H1 (cell line): ENCODE results near the gene POLDIP2. TPM values are rescaled to one million over a fixed set of nuclear protein-coding genes. Genes with fewer than 3 reads are reported as not detected.

Experiments
- CREB1 ChIP-seq: IDR thresholded peaks from 2 replicates; pipeline ENCODE4 v1.6.1; 2012; ENCODE audit warnings: inconsistent platforms
- EZH2 ChIP-seq: fragments of 200-600 bp; sonication (generic); IDR thresholded peaks from 2 replicates; pipeline ENCODE4 v1.7.1; 2012; ENCODE audit warnings: low read depth, mild to moderate bottlenecking, moderate library complexity, low read length, inconsistent platforms; ENCODE audit not compliant: severe bottlenecking
- PHF8 ChIP-seq: fragments of 200-600 bp; sonication (generic); conservative IDR thresholded peaks from 2 replicates; pipeline ENCODE4 v1.7.1; 2012; ENCODE audit warnings: low read depth, mild to moderate bottlenecking, inconsistent platforms, low read length, moderate library complexity
- RBBP5 ChIP-seq: IDR thresholded peaks from 2 replicates; pipeline ENCODE4 v1.7.1; 2012; ENCODE audit warnings: low read depth, mild to moderate bottlenecking, inconsistent platforms, low read length, moderate library complexity, borderline replicate concordance
- polyA plus RNA-seq, 7 experiments: library from polyadenylated mRNA; depleted of rRNA in 3 of 7; stranded (reverse) in 5 of 7; unstranded in 2 of 7; fragments of >200 nt in 5 of 7; fragments of 200-250 nt in 2 of 7; gene quantifications; 1 replicate in 5 of 7; 2 replicates in 1 of 7; 4 replicates in 1 of 7; pipeline versions ENCODE4 v1.2.1 to v1.2.3, GENCODE V29; 2011 to 2013; ENCODE audit warnings: missing spikeins in 2 of 7, mixed read lengths in 2 of 7
- total RNA-seq: library from RNA; stranded (reverse); fragmentation: NEBNext Ultra II Directional; extraction: Animal tissue kit (Norgen Biotek cat#: 25700); gene quantifications from 2 replicates; pipeline ENCODE4 v1.2.1, GENCODE V29; 2021

Gene POLDIP2
- total and polyA plus RNA-seq, 2 of the 8 experiments (the other 6 are each of a cell fraction or from before 2014, with no cell fraction given), result 74.0 to 76.1 TPM

DNA sequence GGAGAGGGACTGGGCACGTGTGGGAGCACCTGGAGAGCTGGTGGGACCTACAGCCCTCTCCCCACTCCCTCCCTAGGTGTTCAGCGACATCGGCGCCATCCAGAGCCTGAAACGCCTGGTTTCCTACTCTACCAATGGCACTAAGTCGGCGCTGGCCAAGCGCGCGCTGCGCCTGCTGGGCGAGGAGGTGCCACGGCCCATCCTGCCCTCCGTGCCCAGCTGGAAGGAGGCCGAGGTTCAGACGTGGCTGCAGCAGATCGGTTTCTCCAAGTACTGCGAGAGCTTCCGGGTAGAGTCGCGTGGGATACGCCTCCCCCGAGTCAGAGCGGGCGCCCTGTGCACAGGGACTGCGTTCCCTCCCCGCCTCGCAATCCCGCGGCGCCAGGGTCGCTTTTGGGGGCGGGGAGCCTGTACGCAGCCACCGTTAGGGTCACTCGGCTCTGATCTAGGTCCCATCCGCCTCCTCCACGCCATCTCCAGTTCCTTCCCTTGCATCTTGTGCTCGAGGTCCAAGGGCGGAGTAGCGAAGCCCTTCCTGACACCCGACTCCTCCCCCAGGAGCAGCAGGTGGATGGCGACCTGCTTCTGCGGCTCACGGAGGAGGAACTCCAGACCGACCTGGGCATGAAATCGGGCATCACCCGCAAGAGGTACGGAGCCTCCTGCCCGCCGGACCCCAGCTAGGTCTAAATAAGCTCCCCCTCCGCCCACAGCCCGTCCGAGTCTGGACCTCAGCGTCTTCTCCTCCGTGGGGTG is 27.1 kb upstream of the POLDIP2 start (continued):
- 0 out of 2 replicates have a peak, but pooled peaks have one; percentile 21 for TF ChIP-seq PHF8
- TF ChIP-seq RBBP5, result peak; percentile 85; the same call in 1 of the 2 replicates
- TF ChIP-seq EZH2, result peak; percentile 81
- TF ChIP-seq CREB1, result peak; percentile 69
- TF ChIP-seq, all 59 proteins: peak for 11
